Pulmonary artery endothelial cell (primary cell): ENCODE results near the gene PGLYRP3. TPM values are rescaled to one million over a fixed set of nuclear protein-coding genes. Genes with fewer than 3 reads are reported as not detected.
"Not testable (repeated sequence)": the region's sequence is repeated elsewhere in the genome, so short reads cannot be mapped to it uniquely, and the experiment has no call there.

Experiments
- DNase-seq: peaks from one replicate; pipeline ENCODE4 v3.0.0-alpha.2; 2011; ENCODE audit warnings: low read depth, low spot score
- total RNA-seq: library from RNA; depleted of rRNA; stranded (reverse); fragments of >200 nt; gene quantifications from 2 replicates; pipeline ENCODE4 v1.2.3, GENCODE V29; 2014

Gene PGLYRP3
- total RNA-seq, 1 donor from 2014 or later = not detected

DNA sequence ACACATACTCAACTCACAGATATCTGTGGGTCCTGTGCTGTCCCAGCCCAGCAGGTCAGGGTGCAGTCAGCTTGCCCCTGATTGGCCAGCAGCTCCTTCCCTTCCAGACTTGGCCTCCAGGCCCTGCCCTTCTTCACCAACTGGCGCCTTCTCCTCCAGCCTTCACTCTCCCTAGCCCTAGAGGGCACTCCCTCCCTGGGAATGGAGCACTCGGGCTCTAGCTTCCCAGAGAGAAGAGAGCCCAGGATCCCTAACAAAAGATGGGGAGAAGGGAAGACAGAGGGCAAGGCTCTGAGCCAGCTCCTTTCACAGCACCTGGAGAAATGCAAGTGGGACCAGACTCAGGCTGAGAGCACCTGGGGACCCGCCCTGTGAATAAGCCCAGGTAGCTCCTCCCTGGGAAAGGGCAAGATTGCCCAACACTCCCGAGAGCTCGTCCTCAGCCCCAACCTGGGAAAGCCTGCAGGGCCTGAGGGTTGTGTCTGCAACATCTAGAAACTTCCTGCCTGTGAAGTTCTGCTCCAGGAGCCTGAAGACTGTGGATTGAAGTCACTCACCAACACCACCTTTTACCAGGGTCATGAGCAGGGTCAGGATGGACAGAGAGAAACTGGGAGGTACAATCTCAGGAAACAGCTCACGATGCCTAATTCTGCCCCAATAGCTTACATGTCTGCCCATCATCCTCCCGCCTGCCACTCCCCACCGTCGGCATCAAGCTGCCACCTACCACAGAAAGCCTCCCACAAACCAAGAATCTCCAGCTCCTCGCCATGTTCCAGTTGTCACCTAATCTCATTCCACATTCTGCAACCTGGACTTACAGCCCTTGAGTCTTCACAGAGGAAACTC is 36.0 kb upstream of the PGLYRP3 start, which contains the start of gene PGLYRP4:
TSS of gene PGLYRP4 (minus strand) at position 331 of the 852 bp plus-strand sequence. CDS start 909 bp downstream, outside the sequence.
- DNase-seq = no peak

DNA sequence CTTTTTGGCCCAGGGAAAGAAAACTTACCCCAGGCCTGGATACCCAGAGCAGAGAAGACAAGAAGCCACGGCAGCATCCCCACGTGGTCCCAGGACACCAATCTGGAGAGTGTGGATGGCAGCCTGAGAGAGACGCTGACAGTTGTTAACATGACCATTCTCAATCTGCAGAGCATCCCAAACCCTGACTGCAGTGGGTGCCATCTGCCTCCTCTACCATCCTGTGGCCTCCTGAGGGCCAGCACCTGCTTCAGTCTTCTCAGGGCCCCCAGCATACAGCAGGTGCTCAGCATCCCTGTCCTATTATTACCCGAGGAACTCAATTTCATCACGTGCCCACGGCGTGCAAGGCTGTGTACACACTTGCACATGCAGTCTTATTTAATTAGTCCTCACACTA is 35.1 kb upstream of the PGLYRP3 start:
- DNase-seq = no peak

DNA sequence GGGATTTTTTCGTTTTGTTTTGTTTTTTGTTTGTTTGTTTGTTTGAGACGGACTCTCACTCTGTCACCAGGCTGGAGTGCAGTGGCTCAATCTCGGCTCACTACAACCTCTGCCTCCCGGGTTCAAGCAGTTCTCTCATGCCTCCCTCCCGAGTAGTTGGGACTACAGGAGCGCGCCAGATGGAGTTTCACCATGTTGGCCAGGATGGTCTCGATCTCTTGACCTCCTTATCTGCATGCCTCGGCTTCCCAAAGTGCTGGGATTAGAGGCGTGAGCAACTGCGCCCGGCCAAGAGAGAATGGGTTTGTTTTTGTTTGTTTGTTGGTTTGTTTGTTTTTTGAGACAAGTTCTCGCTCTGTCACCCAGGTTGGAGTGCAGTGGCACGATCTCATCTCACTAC is 34.3 kb upstream of the PGLYRP3 start:
- not testable (repeated sequence) for DNase-seq

DNA sequence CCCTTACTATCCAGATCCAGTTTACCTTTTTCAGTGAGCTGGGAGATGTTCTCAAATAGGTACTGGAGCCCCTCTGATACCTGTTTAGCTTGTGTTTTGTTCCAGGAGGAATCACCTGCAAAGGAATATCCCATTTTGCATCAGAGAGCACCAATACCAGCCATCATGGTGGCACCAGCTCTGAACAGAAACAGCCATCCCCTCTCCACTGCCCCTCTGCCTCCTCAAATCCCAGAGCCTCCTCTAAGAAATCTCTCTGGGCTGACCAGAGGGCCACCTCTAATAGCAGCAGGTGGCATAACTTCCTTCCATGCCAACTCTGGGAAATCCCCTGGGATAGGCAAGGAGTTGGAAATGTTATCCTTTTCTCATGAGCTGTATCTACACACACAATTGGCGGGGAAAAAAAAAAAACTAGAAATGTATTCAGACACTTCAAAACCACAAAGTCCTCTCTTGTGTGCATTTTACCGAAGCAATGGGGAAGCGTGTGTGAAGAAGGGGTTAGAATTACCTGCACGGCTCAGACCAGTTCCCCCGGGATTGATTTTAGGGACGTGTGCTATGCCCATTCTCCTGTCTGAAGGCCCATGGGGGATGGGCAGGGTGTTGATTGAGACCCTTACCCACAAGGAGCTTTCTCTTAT is 33.4 kb upstream of the PGLYRP3 start:
- DNase-seq = no peak

DNA sequence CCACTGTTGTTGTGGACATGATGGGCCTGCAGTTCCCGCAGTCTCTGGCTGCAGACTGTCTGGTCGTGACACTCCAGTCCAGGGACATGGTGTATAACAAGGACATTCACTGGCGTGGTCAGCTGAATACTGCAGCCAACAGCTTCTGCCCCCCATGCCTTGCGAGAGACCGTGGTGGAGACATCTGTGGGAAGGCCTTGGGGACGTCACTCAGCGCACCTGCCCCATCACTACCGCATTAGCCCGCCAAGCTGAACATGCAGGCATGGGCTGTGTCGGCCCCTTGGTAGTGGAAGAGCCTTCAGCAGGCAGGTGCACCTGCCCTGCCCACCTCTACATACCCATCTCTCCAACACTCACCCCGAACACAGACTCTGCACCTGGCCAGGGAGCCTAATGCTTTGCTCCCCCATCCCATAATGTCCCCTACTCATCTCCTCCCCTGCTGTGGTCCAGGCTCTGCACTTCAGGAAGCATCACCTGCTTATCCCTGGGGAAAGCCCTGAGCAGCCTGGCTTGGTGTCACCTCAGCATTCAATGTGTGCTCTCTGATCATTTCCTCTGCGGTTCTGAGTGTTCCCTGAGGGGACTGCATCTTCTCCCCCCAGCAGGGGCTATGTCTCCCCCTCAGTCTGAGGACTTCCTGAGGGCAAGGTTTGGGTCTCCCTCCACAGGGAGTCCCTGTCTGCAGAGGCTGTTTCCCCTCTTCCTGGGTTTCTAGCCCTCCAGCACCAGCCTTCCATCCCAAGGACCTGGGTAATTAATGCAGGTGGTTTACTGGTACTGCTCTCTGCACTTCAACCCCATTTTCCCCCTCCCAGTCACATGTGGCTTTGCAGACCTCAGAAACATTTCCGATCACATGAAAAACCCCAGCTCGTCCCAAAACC is 32.7 kb upstream of the PGLYRP3 start:
- no peak for DNase-seq

DNA sequence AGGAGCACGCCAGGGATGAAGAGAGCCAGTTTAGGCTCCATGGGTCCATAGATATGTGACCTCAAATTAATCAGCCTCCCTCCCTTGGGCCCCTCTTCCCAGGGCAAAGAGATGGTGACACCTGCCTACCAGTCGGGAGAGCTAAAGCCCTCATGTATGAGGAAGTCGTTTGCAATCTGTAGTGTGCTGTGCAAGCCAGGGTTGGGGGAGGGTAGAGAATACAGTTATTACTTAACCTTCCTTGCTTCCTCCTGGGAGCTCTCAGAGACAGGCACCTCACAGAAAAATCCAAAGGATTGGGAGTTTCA is 31.9 kb upstream of the PGLYRP3 start:
- DNase-seq = no peak

DNA sequence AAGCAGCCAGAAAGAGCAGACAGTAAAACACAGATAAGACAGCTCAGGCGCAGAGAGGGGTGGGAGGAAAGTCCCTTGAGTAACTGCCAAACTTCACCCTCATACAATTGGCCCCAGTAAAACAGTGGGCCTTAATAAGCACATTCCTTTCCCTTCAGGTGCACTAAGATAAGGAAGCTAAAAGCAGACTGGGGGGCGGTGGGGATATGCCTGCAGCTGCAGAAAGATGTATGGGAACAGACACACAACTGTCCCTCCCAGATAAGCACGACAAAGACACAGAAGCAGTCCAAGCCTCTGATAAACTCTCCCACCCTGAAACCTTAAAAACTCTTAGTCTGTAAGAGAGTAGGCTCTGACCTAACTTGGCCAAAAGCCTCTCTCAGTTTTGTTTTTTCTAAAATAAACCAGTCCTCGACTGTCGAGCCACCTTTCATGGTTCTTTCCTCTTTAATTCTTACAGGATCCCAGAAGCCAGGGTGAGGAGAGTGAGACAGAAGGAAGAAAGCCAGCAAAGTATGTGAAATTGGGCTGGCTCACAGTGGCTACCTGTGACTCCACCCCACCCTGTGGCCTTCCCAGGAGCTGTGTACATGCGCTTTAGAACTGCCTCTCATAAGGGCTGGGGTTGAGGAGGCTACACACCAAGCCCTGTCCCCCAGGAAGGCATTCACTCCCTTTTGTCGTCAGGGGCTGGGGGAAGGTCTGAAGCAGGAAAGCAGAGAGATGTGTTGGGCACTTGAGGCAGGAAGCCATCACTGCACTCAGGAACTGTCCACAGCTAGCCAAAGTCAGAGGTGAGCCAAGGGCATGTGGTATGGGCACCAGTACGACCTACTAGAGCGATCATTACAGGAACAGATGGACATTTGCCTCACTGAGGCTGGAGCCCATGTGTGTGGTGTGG is 31.3 kb upstream of the PGLYRP3 start:
- no peak for DNase-seq

DNA sequence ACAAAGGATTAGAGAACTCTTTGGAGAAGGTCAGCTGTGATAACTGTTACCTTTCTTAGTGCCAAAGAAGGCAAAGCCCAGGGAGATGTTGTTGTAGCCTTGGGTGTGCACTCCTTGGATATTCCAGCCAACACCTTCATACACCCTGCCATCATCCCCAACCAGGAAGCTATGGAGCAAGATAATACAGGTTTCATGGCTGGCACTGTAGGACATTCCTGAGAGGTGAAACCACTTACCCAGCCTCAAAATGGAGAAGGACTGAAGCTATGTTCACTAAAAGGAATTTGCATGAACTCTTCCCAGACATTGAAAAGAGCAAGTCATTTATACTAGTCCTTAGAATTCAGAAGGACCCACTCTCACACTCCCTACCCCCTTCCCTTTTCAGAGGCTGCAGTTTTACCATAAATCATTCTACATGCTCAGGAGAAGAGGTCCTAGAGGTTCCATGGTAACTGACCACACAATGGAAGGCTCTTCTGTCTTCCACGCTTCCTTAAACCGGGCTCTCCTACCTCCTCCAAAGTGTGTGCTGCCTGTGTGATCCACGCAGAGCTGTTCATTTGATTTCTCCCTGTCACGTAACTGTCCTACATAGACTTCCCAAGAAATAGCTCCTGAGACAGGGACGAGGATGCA is 30.4 kb upstream of the PGLYRP3 start:
- no peak for DNase-seq

DNA sequence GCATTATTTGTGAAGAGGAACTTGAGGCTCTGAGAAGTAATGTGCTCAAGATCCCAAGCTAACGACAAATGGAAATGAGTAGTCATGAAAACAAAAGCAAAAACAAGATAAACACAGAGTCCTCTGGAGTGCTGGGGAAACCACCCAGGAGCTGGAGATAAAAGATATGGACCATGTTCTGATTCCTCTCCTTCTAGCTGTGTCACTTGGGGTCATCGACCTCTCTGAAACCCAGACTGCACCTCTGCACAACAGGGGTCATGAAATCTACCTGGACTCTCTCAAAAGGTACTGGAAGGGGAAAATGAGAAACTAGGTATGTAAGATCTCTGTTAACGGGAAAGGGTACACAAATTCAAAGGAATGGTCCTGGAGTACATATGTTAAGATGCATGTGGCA is 29.4 kb upstream of the PGLYRP3 start:
- DNase-seq = no peak

DNA sequence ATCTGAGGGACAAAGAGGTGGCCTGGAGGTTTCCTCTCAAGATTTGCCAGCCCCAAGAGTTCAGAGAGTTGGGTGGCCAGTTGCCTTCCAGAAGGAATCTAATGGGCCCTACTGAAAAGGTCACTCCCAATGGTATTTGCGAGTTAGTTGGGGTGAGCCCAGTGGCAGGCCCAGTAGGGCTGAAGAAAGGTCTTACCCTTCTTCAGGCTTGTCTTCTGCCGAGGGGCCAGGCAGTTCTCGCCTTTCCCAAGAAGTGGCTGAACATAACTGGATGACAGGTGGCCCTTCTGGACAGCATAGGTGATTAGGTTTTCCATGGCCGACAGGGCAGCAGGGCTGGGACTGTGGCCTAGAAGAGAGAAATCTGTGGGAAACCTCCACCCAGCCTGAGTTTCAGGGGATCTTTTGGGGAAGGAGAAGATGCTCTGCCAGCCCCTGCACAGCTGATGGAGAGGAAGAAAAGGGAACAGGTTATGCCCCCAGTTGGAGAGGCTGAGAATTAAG is 28.7 kb upstream of the PGLYRP3 start:
- no peak for DNase-seq

DNA sequence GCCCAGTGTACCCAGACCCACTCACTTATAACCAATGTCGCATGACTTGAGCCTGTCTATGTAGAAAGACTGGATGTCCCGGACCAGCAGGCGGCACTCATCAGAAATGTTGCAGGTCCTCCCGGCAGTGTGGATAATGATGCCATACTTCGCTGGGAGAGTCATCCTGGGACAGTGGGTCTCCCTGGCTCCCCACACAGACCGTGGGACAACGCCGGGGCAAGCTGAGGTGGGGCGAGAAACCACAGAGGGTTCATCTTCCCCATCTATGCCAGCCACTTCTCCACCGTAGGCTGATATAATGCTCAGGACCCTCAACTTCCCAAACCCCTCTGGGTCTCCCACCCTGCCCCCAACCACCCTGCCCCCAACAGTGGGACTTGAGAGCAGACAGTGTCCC is 27.6 kb upstream of the PGLYRP3 start:
- DNase-seq = no peak

DNA sequence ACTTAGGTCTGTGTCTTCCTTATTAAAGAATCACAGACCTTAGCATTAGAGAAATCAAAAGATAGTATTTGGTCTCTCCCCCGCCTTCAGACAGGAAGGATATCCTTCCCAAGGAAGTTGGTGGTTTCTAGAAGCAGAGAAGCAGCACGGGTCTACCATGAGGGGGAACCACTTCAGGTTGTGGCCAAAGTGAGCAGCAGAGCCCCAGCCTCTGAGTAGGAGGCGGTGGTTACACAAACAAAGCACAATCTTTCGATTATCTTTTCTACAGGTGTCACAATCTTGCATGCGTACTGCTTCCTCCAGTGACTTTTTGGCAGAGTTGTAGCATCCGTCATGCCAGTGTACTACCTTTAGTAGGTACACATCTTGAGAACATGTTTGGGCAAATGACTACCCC is 27.1 kb upstream of the PGLYRP3 start:
- no peak for DNase-seq

DNA sequence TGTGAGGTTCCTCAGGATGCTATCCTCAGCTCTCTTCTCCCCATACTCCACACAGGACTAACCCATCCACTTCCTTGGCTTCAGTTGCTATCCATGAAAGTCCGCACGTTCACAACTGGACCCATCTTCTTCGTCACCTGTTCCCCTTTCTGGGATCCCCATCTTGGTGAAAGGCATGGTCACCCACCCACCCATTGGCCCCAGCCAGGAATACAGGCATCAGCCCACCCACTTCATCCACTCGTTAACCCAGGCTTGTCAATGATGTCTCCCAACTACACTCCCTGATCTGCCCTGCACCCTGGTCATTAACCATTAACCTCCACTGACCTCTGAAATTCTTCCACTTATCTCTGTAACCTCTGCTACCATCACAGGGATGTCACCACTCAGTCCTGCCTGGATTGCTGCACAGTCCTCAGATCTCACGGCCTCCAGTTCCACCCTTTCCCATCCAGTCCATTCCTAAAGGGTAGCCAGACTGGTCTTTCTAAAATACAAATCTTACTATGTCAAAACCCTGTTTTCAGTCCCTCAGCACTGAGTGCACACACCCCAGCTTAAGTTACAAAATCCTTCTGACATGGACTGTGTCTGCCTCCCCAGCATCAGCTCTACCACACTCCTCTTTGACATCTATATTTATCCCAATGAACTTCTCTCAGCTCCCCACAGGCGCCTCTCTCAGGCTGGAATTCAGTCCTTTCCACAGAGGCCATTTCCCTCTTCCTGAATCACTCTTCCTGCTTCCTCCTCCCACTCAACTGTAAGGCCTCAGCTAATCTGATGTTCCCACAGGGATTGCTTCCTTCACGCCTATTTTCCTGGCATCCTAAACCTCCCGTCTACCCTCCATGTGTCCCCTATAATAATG is 25.5 kb upstream of the PGLYRP3 start:
- DNase-seq = no peak

DNA sequence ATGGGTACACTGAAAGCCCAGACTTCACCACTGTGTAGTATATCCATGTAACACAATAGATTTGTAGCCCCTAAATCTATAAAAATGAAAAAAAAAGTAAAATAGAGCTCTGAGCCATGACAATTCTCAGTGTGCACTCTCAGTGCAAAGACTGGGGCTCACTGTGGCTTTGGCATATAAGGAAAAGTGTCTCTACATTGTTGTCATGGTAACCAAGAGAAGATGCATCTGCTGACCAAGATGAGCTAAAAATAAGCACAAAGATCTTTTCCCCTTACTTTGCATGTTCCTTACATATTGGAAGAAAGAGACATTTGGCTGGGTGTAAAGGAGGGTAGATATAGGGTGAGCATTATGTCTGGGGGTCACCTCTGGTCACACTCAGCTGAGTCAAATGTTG is 23.9 kb upstream of the PGLYRP3 start:
- no peak for DNase-seq

DNA sequence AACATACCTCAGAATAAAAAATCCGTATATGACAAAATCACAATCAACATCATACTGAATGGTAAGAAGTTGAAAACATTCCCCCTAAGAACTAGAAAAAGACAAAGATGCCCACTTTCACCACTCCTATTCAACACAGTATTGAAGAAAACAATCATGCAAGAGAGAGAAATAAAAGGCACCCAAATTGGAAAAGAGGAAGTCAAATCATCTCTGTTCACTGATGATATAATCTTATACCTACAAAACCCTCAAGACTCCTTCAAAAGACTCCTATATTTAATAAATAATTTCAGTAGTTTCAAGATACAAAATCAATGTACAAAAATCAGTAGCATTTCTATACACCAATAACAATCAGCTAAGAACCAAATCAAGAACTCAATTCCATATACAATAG is 21.1 kb upstream of the PGLYRP3 start:
- DNase-seq = no peak

DNA sequence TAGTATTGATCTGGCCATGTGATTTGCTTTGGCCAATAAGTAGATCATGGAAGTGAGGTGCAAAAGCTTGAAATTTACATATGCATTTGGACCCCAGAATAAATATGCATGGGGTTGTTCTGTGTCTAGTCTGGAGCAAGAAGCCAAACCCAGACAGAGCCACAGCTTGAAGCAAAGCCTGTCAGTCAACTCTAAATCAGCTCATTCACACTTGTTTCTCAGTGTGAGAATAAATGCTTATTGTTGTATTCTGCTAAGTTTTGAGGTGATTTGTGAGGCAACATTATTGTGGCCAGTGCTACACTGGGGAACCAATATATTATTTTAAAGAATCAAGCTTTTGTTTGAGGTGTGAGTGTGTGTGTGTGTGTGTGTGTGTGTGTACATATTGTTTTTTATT is 12.2 kb upstream of the PGLYRP3 start:
- DNase-seq = no peak

DNA sequence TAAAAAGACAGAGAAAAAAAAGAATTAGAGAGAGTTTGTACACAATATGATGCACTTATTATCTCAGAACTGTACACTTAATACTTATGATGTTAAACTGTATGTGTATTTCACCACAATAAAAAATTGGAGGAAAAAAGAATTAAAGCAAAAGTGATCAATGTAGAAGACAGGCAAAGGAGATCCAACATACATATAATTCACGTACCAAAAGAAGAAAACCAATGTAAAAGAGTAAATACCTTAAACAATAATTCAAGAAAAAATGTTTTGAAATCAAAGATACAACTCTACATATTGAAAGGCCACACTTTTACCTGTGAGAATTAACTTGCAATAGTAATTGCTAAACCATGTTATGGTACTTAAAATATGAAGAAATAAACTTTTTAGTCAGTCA is 9.8 kb upstream of the PGLYRP3 start:
- DNase-seq = no peak

DNA sequence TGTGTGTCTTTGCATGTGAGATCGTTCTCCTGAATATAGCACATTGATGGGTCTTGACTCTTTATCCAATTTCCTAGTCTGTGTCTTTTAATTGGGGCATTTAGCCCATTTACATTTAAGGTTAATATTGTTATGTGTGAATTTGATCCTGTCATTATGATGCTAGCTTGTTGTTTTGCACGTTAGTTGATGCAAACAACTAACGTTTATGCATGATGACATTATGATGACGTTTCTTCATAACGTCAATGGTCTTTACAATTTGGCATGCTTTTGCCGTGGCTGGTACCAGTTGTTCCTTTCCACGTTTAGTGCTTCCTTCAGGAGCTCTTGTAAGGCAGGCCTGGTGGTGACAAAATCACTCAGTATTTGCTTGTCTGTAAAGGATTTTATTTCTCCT is 5.4 kb upstream of the PGLYRP3 start:
- not testable (repeated sequence) for DNase-seq

DNA sequence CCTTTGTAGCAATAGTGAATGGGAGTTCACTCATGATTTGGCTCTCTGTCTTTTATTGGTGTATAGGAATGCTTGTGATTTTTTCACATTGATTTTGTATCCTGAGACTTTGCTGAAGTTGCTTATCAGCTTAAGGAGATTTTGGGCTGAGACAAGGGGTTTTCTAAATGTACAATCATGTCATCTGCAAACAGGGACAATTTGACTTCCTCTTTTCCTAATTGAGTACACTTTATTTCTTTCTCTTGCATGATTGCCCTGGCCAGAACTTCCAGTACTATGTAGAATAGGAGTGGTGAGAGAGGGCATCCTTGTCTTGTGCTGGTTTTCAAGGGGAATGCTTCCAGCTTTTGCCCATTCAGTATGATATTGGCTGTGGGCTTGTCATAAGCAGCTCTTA is 3.3 kb upstream of the PGLYRP3 start:
- not testable (repeated sequence) for DNase-seq
